DLD1 (cell line): Measurements from ENCODE around the gene TSC22D2.

Experiments
- in situ Hi-C: cut with HindIII; loops from 2 replicates; pipeline ENCODE4 v1.10.0; 2017; ENCODE audit warnings: low sequenced_read_pairs

Gene TSC22D2

DNA sequence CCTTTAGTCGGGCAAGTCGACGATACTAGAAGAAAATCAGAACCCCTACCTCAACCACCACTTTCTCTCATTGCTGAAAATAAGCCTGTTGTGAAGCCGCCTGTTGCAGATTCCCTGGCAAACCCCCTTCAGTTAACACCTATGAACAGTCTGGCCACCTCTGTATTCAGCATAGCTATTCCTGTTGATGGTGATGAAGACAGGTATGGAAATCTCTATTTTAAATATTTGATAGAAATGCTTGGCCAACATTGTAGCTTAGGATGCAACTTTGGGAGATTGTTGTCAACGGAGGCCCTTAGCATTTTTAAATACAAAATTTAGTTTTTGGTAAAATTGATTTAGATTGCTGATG is 3.0 kb downstream of the TSC22D2 start:
- in situ Hi-C loops: loop anchor here (10.0 kb wide), 1 partner anchor 64 kb away; no protein-coding TSS in a partner anchor

DNA sequence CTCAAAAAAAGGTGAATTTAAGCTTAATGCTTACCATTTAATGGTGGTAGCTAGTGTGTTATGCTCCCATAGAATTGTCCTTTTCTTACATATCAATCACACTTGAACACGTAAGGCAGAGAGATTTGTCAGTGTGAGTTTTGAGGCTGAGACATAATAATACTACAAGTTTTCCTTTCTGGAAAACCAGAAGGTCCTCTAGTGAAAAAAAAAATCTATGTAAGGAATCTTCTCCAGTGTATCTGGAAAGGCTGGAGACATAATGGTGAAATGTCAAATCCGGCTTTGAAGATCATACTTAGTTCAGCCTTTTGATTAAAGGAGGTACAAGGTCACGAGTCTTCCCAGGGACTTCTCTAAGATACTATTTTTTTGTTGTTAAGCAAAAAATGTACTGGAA is 3.4 kb downstream of the TSC22D2 start:
- in situ Hi-C loops: loop anchor here (10.0 kb wide), 1 partner anchor 63 kb away; no protein-coding TSS in a partner anchor

DNA sequence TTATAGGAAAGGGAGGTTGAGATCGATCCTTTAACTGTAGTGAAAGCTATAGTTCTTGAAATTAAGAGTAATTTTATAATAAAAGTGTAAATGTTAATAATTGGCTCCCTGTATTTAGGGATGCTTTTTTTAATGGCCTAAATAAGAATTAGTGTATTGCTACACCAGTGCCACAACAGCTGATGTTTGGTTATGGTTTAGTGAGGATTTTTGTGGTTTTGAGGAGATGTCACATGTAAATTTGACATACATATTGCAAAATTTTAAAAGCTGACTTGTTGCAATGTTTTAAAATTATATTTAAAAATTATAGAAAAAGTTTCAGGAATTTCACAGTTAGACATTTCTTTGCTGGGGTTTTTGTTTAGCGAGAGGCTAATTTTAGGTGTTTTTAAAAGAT is 3.9 kb downstream of the TSC22D2 start:
- in situ Hi-C loops: loop anchor here (10.0 kb wide), 1 partner anchor 63 kb away; no protein-coding TSS in a partner anchor

DNA sequence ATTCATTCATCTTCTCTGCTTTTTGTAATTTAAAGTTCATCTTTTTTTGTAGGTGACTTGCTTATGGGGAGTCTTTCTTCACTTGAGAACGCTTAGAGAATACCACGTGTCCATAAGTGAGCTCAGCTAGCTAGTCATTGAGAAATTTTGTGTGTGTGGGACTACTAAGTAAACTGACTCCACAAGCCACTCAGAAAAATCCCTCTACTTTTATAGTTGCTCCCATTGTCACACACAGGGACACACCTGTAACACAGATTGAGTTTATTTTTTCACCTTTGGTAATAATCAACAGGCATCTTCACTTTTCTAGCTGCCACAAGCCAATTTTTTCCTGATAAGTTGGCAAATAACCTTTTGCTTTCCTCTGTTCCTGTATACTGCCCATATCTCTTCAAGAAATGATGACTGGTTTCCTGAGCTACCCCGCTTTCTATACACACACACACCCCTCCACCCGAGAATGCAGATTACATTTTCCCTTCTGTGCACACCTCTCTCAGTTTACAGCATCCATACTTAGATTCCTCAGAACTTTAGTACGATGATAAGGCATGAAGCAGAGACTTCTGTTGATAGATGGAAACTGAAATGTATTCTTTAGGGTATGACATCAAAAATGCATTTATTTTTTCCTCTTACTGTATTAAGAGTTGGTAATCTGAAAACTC is 4.6 kb downstream of the TSC22D2 start:
- in situ Hi-C loops: loop anchor here (10.0 kb wide), 1 partner anchor 62 kb away; no protein-coding TSS in a partner anchor

DNA sequence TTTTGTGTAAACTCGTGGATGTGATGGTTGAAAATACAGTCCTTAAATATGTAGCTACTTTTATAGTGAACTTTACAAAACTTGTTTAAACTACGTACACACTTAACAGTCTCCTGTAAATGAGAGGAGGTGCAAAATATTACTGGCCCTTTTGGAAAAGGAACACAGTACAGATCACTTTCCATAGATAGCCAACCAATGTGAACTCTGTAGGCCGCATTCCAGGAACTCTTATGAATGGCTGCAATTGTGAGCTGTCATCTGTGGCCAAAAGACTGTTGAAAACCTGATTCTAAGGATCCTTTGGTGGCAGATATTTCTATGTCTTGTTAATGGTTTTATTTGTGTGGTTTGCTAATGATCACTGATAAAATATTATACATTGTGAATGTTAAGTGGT is 6.2 kb downstream of the TSC22D2 start:
- in situ Hi-C loops: loop anchor here (10.0 kb wide), 1 partner anchor 61 kb away; no protein-coding TSS in a partner anchor

DNA sequence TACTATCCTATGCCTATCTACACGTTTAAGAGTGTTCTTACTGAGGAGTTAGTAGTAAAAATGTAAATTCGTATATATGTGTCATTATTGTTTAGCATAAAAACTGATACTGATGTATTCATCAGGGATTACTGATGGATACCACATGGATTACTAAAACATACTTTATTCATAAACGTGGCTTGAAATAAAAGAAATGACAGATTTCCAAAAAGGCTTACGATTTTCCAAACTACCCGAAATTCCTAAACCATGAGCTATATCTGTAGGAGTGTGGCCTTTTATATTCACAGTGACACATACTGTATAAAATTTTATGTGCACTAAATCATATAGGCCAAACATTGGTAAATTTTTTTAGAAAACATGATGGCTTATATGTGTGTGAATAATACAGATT is 6.9 kb downstream of the TSC22D2 start:
- in situ Hi-C loops: loop anchor here (10.0 kb wide), 1 partner anchor 60 kb away; no protein-coding TSS in a partner anchor

DNA sequence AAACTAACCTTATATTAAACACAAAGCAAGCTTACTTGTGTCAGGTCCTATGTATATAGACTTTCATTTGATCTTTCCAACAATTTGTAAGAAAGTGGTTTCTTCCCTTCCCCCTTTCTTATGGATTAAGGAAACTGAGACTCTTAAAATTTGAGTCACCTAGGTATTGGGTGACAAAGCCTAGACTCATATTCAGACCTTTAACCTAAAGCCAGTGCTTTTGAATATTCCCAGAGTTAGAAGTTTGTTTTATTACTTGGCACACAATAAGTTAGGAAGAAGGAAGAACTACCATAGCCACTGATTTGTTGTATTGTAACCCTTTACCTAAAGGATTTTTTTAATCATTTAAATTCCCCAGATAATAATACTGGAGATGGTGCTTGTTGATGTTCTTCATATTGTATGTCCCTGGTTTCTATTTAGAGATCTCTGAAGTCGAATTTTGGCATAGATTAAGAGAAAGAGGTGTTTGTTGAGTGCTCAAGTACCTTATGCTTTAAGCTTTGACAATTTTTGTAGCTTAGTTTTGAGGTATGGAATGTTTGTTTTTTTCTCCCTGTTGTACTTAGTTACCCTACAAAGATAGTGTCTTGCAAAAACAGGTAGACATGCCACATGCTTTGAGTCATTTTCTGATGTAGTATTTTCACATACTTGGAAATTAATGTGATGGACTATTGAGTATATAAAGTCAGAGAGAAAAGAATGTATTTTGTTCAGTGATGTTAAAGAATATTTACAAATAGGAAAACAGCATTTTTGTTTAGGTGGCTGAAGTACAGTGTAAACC is 11.2 kb downstream of the TSC22D2 start:
- in situ Hi-C loops: loop anchor here (10.0 kb wide), 1 partner anchor 56 kb away; no protein-coding TSS in a partner anchor

DNA sequence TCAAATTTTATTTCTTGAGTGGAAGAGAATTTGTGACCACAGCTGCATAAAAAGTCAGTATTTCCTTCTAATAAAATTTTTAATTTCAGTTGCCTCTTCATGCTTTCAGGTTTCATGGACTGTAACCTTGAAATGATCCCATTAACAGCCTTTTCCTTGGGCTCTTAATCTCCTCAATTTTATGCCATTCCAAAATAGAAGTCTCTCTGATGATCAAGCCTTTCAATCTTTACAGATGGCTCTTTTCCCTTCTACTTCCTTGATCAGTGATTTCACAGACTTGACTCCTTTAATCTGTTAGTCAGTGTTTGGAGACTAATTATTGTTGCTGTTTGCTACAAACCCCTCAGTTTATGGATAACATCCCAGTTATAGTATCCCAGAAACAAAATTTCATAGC is 11.9 kb downstream of the TSC22D2 start:
- in situ Hi-C loops: loop anchor here (10.0 kb wide), 1 partner anchor 55 kb away; no protein-coding TSS in a partner anchor

DNA sequence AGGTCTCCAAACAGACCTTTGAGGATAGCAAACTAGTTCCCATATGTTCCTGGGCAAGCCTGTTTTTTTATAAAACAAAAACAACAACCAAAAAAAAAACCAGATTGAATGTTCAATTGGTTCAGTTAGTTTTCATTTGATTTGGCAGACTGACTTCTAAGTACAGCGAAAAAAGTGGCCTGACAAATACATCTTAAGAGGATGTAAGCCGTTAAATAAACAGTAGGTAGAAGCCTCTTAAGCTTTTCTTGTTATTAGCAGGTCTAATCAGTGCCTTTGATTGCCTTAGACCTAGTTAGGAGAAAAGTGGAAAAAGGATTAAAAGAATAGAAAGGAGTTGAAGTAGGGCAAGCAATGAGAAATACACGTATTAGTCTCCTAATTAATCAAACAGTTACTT is 13.2 kb downstream of the TSC22D2 start:
- in situ Hi-C loops: no loop called here

DNA sequence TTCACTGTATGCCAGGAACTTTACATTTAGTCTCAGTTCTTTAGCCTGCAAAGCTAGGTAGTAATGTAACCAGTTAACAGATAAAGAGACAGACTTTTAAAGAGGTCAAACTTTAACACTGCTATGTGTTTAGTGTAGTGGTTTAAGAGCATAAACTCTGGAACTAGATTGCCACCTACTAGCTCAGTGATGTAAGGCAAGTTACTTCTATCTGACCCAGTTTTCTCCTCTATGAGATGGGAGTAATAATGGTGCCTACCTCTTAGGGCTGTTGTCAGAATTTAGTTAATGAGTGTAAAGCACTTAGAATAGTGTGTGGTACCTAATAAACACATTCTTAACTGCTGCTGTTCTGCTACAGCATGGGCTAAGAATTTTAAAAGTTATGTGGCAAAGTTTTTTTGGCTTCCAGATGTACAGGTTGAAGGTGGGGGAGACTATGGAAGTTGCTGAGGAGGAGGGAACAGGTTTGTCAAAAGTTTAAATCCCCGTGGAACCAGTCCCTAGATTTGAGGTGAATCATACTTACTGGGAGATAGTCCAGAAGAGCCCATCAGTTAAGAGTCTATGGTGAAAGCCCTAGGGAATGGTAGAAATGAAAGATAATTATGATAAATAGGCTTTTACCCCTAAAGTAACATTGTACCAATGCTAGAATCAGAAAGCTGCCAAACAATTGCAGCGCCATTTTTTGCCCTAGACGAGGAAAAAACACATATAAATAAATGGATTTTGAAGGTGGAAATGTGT is 13.9 kb downstream of the TSC22D2 start:
- in situ Hi-C loops: no loop called here

DNA sequence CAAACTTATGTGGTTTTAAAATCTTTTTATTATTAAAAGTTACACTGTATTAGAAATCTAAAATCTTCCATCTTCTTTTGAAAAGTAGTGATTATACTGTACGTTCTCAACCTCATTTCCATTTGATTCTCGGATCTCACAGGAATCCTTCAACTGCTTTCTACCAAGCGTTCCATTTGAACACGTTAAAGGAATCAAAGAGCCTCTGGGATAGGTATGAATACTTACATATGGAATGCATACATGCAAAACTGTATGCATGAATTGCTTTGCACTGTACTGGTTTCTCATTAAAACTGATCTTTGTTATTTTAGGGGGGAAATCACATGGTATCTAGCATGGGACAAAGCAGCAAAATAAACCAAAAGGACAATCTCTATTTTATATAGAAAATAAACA is 14.8 kb downstream of the TSC22D2 start:
- in situ Hi-C loops: no loop called here

DNA sequence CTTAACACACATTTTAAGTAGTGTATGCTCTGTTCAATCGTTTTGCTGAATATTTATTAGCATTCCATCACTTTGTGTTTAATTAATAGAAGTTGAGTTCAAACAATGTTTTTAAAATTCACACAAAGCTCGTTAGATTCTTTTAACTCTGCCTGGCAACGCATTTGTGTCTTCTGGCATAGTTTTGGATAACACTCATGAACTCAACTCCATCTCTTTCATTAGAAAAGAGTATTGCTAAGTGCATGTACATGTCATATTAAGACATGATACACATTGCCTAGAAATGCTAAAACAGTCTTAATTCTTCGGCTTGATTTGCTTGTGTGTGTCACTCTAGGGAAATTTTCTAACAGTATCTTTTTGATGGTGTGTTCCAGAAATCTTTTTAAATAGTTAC is 15.7 kb downstream of the TSC22D2 start:
- in situ Hi-C loops: no loop called here

DNA sequence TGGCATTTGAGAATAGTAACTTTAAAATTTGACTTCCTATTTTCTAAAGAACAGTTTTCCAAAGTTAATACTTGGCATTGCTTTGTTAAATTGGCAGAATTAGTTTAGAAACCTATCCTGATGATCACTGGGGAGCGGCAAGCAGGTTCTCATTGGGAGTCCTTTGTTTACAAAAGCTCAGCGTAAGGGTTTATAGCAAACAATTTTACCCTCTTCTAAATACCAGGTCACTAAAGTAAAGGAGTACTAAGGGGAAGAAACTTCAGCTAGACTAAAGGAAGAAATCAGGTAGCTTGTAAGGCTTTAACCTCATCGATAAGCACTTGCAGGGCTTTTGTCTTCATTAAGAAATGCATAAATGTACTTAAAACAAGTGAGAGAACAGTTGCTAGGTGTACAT is 18.2 kb downstream of the TSC22D2 start:
- in situ Hi-C loops: no loop called here

DNA sequence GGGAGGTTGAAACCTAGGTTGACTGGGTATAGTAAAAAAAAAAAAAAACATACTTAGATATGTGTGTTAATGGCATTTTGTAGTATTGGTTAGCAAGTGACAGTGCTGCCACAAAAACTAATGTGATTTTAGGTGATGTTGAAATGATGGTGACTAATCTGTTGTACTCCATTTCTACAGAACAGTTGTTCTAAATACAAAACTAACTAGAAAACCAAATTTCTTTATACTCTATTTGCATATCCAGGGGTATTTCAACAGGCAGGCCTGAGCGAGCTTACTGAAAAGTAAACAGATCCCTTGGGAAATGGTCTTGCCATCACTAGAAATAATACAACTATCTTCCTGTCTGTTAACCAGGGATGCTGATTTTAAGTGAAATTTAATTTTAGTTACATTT is 20.5 kb downstream of the TSC22D2 start:
- in situ Hi-C loops: no loop called here

DNA sequence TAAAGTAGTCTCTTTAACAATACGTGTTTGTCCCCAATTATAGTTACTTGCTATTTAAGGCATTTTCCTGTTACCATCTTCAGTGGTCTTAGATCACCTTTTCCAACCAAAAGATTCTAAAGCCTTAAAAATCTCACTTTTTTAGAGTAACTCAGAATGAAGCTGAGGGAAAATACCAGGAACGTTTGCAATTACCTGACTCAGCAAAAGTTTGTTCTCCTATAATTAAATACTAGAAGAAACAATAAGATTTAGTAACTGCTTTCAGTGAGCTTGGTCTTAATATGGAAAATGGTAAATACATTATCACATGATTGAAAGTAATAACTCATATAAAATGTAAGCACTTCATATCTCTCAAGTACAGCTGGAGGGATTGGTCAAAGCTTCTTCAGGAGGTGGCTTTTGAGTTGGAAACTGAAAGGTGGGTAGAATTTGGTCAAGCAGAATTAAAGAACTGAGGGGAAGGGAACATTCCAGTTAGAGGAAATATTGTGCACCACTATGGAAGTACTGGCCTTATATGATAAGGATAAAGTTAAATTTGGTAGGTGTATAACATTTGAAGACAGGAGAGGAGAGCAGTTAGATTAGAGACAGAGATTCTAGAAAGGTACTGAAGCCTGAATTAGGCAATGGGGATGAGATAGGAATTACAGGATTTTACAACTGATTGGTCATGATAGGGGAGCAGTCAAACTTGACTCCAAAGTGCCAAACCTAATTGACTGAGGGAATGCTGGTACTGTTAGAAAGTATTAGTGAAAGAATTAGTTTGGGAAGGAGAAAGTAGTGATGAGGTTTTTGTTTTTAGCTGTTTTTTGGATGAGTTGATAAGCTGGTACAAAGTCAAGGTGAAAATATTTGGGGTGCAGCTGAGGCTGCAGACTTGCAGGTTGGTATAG is 21.9 kb downstream of the TSC22D2 start:
- in situ Hi-C loops: no loop called here

DNA sequence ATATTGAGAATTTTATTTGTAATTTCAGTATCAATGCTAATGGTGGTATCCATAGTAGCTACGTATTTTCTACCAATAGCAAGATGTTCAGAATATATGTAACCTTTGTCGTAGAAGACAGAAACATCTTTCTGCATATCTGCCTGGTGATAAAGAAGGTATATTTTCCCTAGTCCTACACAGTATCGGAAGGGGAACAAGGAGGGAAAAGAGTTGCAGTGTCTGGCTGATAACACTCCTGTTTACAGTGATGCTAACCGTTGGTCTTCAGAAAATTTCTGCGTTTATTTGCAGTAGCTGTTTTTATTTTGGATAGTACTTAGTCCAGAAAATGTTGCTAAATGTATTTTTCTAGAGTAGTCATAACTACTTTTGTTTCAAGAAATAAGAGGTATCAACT is 25.2 kb downstream of the TSC22D2 start:
- in situ Hi-C loops: no loop called here

DNA sequence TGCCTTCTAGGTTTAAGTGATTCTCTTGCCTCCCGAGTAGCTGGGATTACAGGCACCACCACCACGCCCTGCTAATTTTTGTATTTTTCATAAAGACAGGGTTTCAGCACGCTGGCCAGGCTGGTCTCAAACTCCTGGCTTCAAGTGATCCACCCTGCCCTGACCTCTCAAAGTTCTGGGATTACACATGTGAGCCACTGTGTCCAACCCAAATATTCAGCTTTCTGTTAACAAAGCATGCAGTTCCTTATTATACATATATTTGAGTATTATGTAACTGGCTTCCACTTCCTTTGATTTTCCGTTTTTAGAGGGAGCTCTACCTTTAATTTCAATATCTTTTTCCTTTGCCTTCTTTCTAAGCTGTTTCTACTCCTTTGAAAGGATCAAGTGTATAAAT is 26.1 kb downstream of the TSC22D2 start:
- in situ Hi-C loops: no loop called here

DNA sequence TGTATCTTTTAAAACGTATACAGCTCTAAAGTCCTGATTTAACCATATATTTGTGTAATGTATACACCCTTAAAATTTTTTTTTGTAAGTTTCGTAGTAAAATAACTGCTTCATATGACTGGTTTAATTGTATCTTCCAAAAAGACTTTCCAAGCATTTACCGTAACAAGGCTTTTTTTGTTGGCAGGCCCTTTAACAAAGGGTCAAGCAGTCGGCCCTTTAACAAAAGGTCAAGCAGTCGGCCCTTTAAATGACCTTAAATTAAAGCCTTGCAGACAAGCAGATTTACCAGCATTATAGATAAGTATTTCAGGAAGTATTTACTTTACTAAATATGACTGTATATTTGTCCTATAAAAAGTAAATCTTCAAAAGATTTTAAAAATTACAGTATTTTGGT is 28.1 kb downstream of the TSC22D2 start:
- in situ Hi-C loops: no loop called here

DNA sequence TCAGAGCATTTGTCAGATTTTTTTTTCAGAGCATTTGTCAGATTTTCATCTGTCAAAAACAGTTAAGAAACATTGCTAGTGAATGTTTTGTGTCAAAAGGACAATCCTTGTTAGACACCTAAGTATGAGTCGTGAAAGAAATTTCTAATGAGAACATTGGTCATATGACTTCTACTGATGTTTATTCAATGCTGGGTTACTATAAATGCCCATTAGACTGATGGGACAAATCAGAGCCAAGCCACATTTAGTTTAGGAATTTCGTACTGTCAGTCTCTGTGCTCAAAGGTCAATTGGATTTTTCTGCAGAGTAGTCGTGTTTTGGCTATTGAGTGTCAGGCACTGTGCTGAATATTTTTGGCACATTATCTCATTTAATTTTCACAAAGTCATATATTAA is 31.6 kb downstream of the TSC22D2 start:
- in situ Hi-C loops: no loop called here

DNA sequence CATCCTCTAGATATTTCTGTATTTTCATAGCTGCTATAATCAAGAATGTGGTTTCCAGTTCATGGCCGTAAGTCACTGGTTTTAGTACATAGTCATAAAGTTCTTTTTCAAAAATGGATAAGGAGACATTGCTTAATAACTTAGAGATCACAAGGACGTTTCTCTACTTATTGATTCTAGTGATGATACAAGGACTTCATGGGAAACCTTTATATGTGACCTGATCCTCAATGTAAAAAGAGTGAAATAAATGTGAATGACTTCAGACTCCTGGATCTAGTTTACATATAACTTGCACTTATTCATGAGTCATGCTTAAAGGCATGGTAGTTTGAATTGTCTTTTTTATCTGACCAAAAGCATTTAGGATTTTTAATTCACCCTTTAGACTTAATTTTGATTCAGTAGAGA is 35.2 kb downstream of the TSC22D2 start:
- in situ Hi-C loops: no loop called here
